Gastroesophageal sphincter (tissue), 3 donors: ENCODE results near the gene ROR1.

Source experiments
- CTCF ChIP-seq, 4 experiments: fragments of 200-600 bp in 2 of 4; fragments of 450-650 bp in 2 of 4; sonication (generic) in 1 of 4; IDR thresholded peaks; one replicate each; pipeline ENCODE4 v1.5.1; 2017 to 2019; ENCODE audit warnings: antibody characterized with exemption in 4 of 4, mild to moderate bottlenecking in 2 of 4, moderate library complexity in 2 of 4
- POLR2A ChIP-seq, 2 donors: fragments of 450-650 bp; IDR thresholded peaks; one replicate each; pipeline ENCODE4 v1.6.1; 2017; ENCODE audit warnings: antibody characterized with exemption in 2 of 2, mild to moderate bottlenecking in 2 of 2, moderate library complexity in 1 of 2
- POLR2AphosphoS5 ChIP-seq: sonication (generic); formaldehyde crosslinking; IDR thresholded peaks from one replicate; pipeline ENCODE4 v1.6.1; 2017; ENCODE audit warnings: antibody characterized with exemption

DNA sequence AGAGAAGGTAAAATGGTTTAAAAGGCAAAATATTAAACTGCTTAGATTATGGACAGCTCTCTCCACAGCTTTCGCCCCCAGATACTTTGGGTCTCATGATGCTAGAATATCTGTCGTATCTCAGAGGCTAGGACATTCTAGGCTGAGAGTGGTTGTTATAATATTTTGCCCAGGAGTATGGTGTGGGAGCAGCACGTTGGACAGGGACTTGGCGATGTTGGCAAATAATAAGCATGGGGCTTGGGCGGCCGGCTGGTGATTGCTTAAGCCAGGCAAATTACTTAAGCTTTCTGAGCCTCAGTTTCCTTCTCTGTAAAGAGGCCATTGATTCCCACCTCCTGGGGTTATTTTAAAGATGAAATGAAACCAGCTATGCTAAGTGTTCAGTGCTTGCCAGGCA is 133.2 kb downstream of the ROR1 start:
- TF ChIP-seq CTCF (IDR thresholded peaks at IDR 0.05), result no peak
- no peak for TF ChIP-seq POLR2A (IDR thresholded peaks at IDR 0.05)
- TF ChIP-seq POLR2AphosphoS5, result no peak
